SU-DHL-6 (cell line): ENCODE data around the gene CFAP141.
A peak's percentile ranks its signal among the peaks of the same experiment; 100 is the strongest.

Source experiments
- EZH2phosphoT487 ChIP-seq: fragments of 200-600 bp; sonication (generic), shearing (Covaris generic); conservative IDR thresholded peaks from 2 replicates; pipeline ENCODE4 v1.6.1; 2018; ENCODE audit warnings: mild to moderate bottlenecking, antibody characterized with exemption, low read length, moderate library complexity, mixed read lengths
- TF ChIP-seq, protein P1 (sequence below): fragments of 200-600 bp; sonication (generic); IDR thresholded peaks from one replicate; pipeline ENCODE4 v1.5.1; 2017; ENCODE audit warnings: antibody characterized with exemption, mild to moderate bottlenecking, low read length, moderate library complexity; ENCODE audit not compliant: insufficient read depth, poor library complexity, severe bottlenecking

- TF ChIP-seq, protein P1, sequence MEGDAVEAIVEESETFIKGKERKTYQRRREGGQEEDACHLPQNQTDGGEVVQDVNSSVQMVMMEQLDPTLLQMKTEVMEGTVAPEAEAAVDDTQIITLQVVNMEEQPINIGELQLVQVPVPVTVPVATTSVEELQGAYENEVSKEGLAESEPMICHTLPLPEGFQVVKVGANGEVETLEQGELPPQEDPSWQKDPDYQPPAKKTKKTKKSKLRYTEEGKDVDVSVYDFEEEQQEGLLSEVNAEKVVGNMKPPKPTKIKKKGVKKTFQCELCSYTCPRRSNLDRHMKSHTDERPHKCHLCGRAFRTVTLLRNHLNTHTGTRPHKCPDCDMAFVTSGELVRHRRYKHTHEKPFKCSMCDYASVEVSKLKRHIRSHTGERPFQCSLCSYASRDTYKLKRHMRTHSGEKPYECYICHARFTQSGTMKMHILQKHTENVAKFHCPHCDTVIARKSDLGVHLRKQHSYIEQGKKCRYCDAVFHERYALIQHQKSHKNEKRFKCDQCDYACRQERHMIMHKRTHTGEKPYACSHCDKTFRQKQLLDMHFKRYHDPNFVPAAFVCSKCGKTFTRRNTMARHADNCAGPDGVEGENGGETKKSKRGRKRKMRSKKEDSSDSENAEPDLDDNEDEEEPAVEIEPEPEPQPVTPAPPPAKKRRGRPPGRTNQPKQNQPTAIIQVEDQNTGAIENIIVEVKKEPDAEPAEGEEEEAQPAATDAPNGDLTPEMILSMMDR, result peak; percentile 66
- TF ChIP-seq EZH2phosphoT487, result no peak
Measured at GRCh38 chr1:154198756-154199562, 7.2 kb downstream of the CFAP141 start.
